Activated B cell treated with CpG ODN at 0.5 μM for 24 hours (primary cell): ENCODE data around the gene SMIM33. TPM values are rescaled to one million over a fixed set of nuclear protein-coding genes. Genes with fewer than 3 reads are reported as not detected.
"Not testable (repeated sequence)": the region's sequence is repeated elsewhere in the genome, so short reads cannot be mapped to it uniquely, and the experiment has no call there.

Source experiments
- ATAC-seq: fragments of 200-7000 bp; cut with Tn5 transposase; one replicate; pipeline ENCODE4 v1.10.0; 2021; ENCODE audit warnings: low read depth, mild to moderate bottlenecking, moderate library complexity
- CTCF ChIA-PET: fragments of 350-600 bp; sonication (Branson Sonifier 250); formaldehyde crosslinking; loops from one replicate; lab custom pipeline; 2021; ENCODE audit warnings: antibody characterized with exemption; lab: Charles Lee
- POLR2A ChIA-PET: fragments of 350-600 bp; sonication (Branson Sonifier 250); formaldehyde crosslinking; loops from one replicate; lab custom pipeline; 2021; ENCODE audit warnings: antibody characterized with exemption; lab: Charles Lee
- DNase-seq: peaks from one replicate; pipeline ENCODE4 v3.0.0; 2022
- H3K27ac Mint-ChIP-seq: one replicate; pipeline ENCODE4 v1.8.0; 2020; ENCODE audit warnings: mixed read lengths
- H3K27me3 Mint-ChIP-seq: one replicate; pipeline ENCODE4 v1.8.0; 2021; ENCODE audit warnings: mixed read lengths
- H3K36me3 Mint-ChIP-seq: one replicate; pipeline ENCODE4 v1.8.0; 2021; ENCODE audit warnings: low read depth, mixed read lengths
- H3K4me1 Mint-ChIP-seq: one replicate; pipeline ENCODE4 v1.8.0; 2021; ENCODE audit warnings: mixed read lengths
- H3K4me3 Mint-ChIP-seq: one replicate; pipeline ENCODE4 v1.8.0; 2020; ENCODE audit warnings: mild to moderate bottlenecking, mixed read lengths
- H3K9me3 Mint-ChIP-seq: one replicate; pipeline ENCODE4 v1.8.0; 2020; ENCODE audit warnings: mixed read lengths
- CTCF ChIP-seq: fragments of 200-600 bp; IDR thresholded peaks from one replicate; pipeline ENCODE4 v1.8.0; 2022; ENCODE audit warnings: antibody characterized with exemption, mild to moderate bottlenecking
- intact Hi-C: fragments of 100-400 bp; cut with micrococcal nuclease; formaldehyde crosslinking; loops from one replicate; pipeline ENCODE4 v1.15.1; 2024
- total RNA-seq: library from RNA; stranded (reverse); gene quantifications from 2 replicates; pipeline ENCODE4 v1.2.3, GENCODE V29; 2022

SMIM33 gene
- total RNA-seq, 1 donor from 2014 or later, result not detected

- Mint-ChIP-seq H3K27me3 (peaks cover 2% of the 10 kb centered on the region), H3K4me3 (no peak overlapping the region), H3K9me3 (no peaks in the 10 kb centered on the region), H3K4me1 (no peaks in the 10 kb centered on the region), H3K36me3 (no peaks in the 10 kb centered on the region), H3K27ac (no peak overlapping the region)
- intact Hi-C loops, result no loop called here
- DNase-seq (no peak), ATAC-seq (no peak)
- no peak for TF ChIP-seq CTCF
- ChIA-PET CTCF (no interaction called here), POLR2A (no interaction called here)
Observed at GRCh38 chr5:139492700-139493192, 21.9 kb downstream of the SMIM33 start.

- CTCF ChIA-PET, result no interaction called here
- ATAC-seq (no peak), DNase-seq (no peak)
- no peak for TF ChIP-seq CTCF
- Mint-ChIP-seq H3K4me1 (no peaks in the 10 kb centered on the region), H3K27me3 (peaks cover 2% of the 10 kb centered on the region), H3K36me3 (no peaks in the 10 kb centered on the region), H3K4me3 (no peak overlapping the region), H3K9me3 (no peaks in the 10 kb centered on the region), H3K27ac (no peak overlapping the region)
- intact Hi-C loops, result no loop called here
- POLR2A ChIA-PET, result no interaction called here
Observed at GRCh38 chr5:139494256-139494655, 23.5 kb downstream of the SMIM33 start.

- no peaks in the 10 kb centered on the region for H3K9me3 Mint-ChIP-seq
Observed at GRCh38 chr5:139494832-139495231, 24.0 kb downstream of the SMIM33 start.

GRCh38 chr5:139495638-139496435, 25.0 kb downstream of the SMIM33 start:
- no peaks in the 10 kb centered on the region for H3K9me3 Mint-ChIP-seq
- H3K4me3 Mint-ChIP-seq, result no peak overlapping the region
- TF ChIP-seq CTCF, result no peak
- peaks cover 2% of the 10 kb centered on the region for H3K27me3 Mint-ChIP-seq
- H3K27ac Mint-ChIP-seq, result no peak overlapping the region
- intact Hi-C loops, result no loop called here
- no peak for ATAC-seq
- ChIA-PET POLR2A (no interaction called here), CTCF (interaction anchor here (0.6 kb wide), 1 partner anchor 36 kb away, joined by 3 read pairs; no protein-coding TSS in a partner anchor)
- no peak for DNase-seq
- H3K4me1 Mint-ChIP-seq, result no peaks in the 10 kb centered on the region
- H3K36me3 Mint-ChIP-seq, result no peaks in the 10 kb centered on the region

More at GRCh38 chr5:139494832-139495231, 24.0 kb downstream of the SMIM33 start:
- Mint-ChIP-seq H3K27me3 (peaks cover 2% of the 10 kb centered on the region), H3K27ac (no peak overlapping the region), H3K4me3 (no peak overlapping the region), H3K36me3 (no peaks in the 10 kb centered on the region), H3K4me1 (no peaks in the 10 kb centered on the region)
- DNase-seq (no peak), ATAC-seq (no peak)
- CTCF ChIA-PET, result interaction anchor here (0.6 kb wide), 1 partner anchor 37 kb away, joined by 3 read pairs; no protein-coding TSS in a partner anchor
- intact Hi-C loops, result no loop called here
- POLR2A ChIA-PET, result no interaction called here
- TF ChIP-seq CTCF, result no peak

GRCh38 chr5:139501381-139501780, 30.6 kb downstream of the SMIM33 start:
- peaks cover 3% of the 10 kb centered on the region for H3K9me3 Mint-ChIP-seq
- ChIA-PET POLR2A (no interaction called here), CTCF (no interaction called here)
- H3K36me3 Mint-ChIP-seq, result no peaks in the 10 kb centered on the region
- H3K27ac Mint-ChIP-seq, result no peak overlapping the region
- no peak for TF ChIP-seq CTCF
- DNase-seq (no peak), ATAC-seq (no peak)
- intact Hi-C loops, result no loop called here
- H3K27me3 Mint-ChIP-seq, result peaks cover 5% of the 10 kb centered on the region
- no peaks in the 10 kb centered on the region for H3K4me1 Mint-ChIP-seq
- no peak overlapping the region for H3K4me3 Mint-ChIP-seq

GRCh38 chr5:139503036-139503817, 32.4 kb downstream of the SMIM33 start:
- H3K27me3 Mint-ChIP-seq, intact Hi-C loops: not testable (repeated sequence)

GRCh38 chr5:139503879-139504278, 33.1 kb downstream of the SMIM33 start:
- H3K9me3 Mint-ChIP-seq, ATAC-seq, H3K27ac Mint-ChIP-seq, H3K36me3 Mint-ChIP-seq, CTCF ChIA-PET, POLR2A ChIA-PET, H3K4me1 Mint-ChIP-seq, DNase-seq, intact Hi-C loops, H3K4me3 Mint-ChIP-seq, H3K27me3 Mint-ChIP-seq: not testable (repeated sequence)

More at GRCh38 chr5:139503036-139503817, 32.4 kb downstream of the SMIM33 start:
- H3K36me3 Mint-ChIP-seq, H3K9me3 Mint-ChIP-seq, H3K4me3 Mint-ChIP-seq, DNase-seq, H3K4me1 Mint-ChIP-seq, ATAC-seq, CTCF ChIA-PET, H3K27ac Mint-ChIP-seq, POLR2A ChIA-PET: not testable (repeated sequence)
